ENCODE results near the gene BCKDHB.

The BCKDHB gene

DNA sequence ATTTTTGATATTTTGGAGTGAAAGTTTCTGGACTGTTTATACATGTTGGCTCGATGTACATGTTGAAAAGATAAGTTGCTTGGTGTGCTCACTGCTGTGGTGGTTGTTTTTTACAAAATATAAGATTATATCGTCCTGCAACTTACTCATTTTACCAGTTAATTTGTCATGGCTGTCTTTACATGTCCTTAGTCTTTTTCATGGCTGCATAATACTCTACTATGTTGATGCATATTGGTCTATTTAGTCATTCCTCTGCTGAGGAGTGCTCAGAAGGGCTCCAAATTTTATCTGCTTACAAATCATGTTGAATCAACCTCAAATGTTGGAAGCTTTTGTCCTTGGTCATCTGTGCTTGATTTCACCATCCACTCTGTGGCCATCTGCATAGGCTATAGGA lies 164.6 kb downstream of the BCKDHB start:
- H3K14ac ChIP-seq (ENCODE audit: low read length) = no peak overlapping the region
- H4K12ac ChIP-seq (ENCODE audit: low read depth, low read length) = no peak overlapping the region
- H3K79me1 ChIP-seq (ENCODE audit: low read length) = no peaks in the 10 kb centered on the region
- no peak overlapping the region for H3K4me2 ChIP-seq (ENCODE audit: low read length)
- H2AK5ac ChIP-seq (ENCODE audit: low read length) = no peak overlapping the region
- no peaks in the 10 kb centered on the region for H3K9me3 ChIP-seq (ENCODE audit: insufficient read depth, low read depth, low read length)
- no peak overlapping the region for H2BK12ac ChIP-seq (ENCODE audit: low read length)
- H2AFZ ChIP-seq (ENCODE audit: insufficient read depth, low read length, poor library complexity) = no peak overlapping the region
- no peak overlapping the region for H3K9ac ChIP-seq (ENCODE audit: low read length)
- H3K4me3 ChIP-seq (ENCODE audit: low read depth, low read length) = no peak overlapping the region
- no peak overlapping the region for H2BK5ac ChIP-seq (ENCODE audit: low read depth, low read length, poor library complexity)
- no peak for DNase-seq
- no peak overlapping the region for H3K27ac ChIP-seq (ENCODE audit: low read depth, low read length)
- no peaks in the 10 kb centered on the region for H3K27me3 ChIP-seq (ENCODE audit: insufficient read depth, low read length)
- no peaks in the 10 kb centered on the region for H3K79me2 ChIP-seq (ENCODE audit: control insufficient read depth, insufficient read depth, low read length, poor library complexity)
- H3K18ac ChIP-seq (ENCODE audit: low read length) = no peak overlapping the region
- H4K91ac ChIP-seq (ENCODE audit: low read depth, low read length) = no peak overlapping the region
- no peak overlapping the region for H2BK120ac ChIP-seq (ENCODE audit: insufficient read depth, low read length, poor library complexity)
- H3K4ac ChIP-seq (ENCODE audit: low read depth, low read length) = no peak overlapping the region
- H3K36me3 ChIP-seq (ENCODE audit: control insufficient read depth in 1 of 2, insufficient read depth in 2 of 2, low read length in 2 of 2) = no peaks in the 10 kb centered on the region
- H3K4me1 ChIP-seq (ENCODE audit: control insufficient read depth in 1 of 2, insufficient read depth in 2 of 2, low read length in 2 of 2) = no peaks in the 10 kb centered on the region
- H4K8ac ChIP-seq (ENCODE audit: low read depth, low read length) = no peak overlapping the region
- H3K23ac ChIP-seq (ENCODE audit: low read length) = no peak overlapping the region
- WGBS (ENCODE audit: extremely low coverage, insufficient coverage, insufficient read length) = no CpG with 5 or more reads among the region's 2 CpGs

GRCh38 chr6:80272988-80273387 lies 166.5 kb downstream of the BCKDHB start:
- H4K12ac ChIP-seq (ENCODE audit: low read depth, low read length) = no peak overlapping the region
- no peak overlapping the region for H3K27ac ChIP-seq (ENCODE audit: low read depth, low read length)
- H3K4me1 ChIP-seq (ENCODE audit: control insufficient read depth in 1 of 2, insufficient read depth in 2 of 2, low read length in 2 of 2) = no peaks in the 10 kb centered on the region
- no peak overlapping the region for H2AFZ ChIP-seq (ENCODE audit: insufficient read depth, low read length, poor library complexity)
- no peak overlapping the region for H4K91ac ChIP-seq (ENCODE audit: low read depth, low read length)
- H4K8ac ChIP-seq (ENCODE audit: low read depth, low read length) = no peak overlapping the region
- no peaks in the 10 kb centered on the region for H3K9me3 ChIP-seq (ENCODE audit: insufficient read depth, low read depth, low read length)
- H3K4me2 ChIP-seq (ENCODE audit: low read length) = no peak overlapping the region
- H2BK120ac ChIP-seq (ENCODE audit: insufficient read depth, low read length, poor library complexity) = no peak overlapping the region
- no peak for DNase-seq
- no peaks in the 10 kb centered on the region for H3K27me3 ChIP-seq (ENCODE audit: insufficient read depth, low read length)
- no peak overlapping the region for H3K9ac ChIP-seq (ENCODE audit: low read length)
- no peak overlapping the region for H3K14ac ChIP-seq (ENCODE audit: low read length)
- H3K79me1 ChIP-seq (ENCODE audit: low read length) = no peaks in the 10 kb centered on the region
- H2BK5ac ChIP-seq (ENCODE audit: low read depth, low read length, poor library complexity) = no peak overlapping the region
- H2AK5ac ChIP-seq (ENCODE audit: low read length) = no peak overlapping the region
- H3K36me3 ChIP-seq (ENCODE audit: control insufficient read depth in 1 of 2, insufficient read depth in 2 of 2, low read length in 2 of 2) = no peaks in the 10 kb centered on the region
- no CpG with 5 or more reads among the region's 4 CpGs for WGBS (ENCODE audit: extremely low coverage, insufficient coverage, insufficient read length)
- no peak overlapping the region for H2BK12ac ChIP-seq (ENCODE audit: low read length)
- no peak overlapping the region for H3K18ac ChIP-seq (ENCODE audit: low read length)
- H3K79me2 ChIP-seq (ENCODE audit: control insufficient read depth, insufficient read depth, low read length, poor library complexity) = no peaks in the 10 kb centered on the region
- H3K23ac ChIP-seq (ENCODE audit: low read length) = no peak overlapping the region
- H3K4ac ChIP-seq (ENCODE audit: low read depth, low read length) = no peak overlapping the region
- H3K4me3 ChIP-seq (ENCODE audit: low read depth, low read length) = no peak overlapping the region

DNA sequence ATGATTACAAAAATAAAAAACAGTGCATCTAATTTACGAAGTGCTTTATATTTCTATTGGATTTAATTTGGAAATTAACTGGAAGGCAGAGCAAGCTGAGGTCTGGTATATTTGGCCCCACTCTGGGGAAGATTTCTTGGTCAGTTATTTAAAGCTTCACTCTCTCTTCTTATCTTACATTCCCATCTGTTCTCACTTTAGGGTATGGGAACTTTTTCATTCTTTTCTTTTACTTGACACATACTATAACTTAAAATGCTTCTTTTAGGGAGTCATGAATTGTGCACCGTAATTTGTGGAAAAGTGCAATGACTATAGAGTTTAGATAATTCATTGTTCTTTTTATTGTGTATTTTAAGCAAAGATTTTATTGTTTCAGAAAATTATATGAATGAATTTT lies 170.4 kb downstream of the BCKDHB start:
- H2BK12ac ChIP-seq (ENCODE audit: low read length) = no peak overlapping the region
- no peak overlapping the region for H2BK5ac ChIP-seq (ENCODE audit: low read depth, low read length, poor library complexity)
- peak in 1 of 2 donors; percentile 34 for DNase-seq
- no peak overlapping the region for H3K4ac ChIP-seq (ENCODE audit: low read depth, low read length)
- H3K14ac ChIP-seq (ENCODE audit: low read length) = no peak overlapping the region
- no peaks in the 10 kb centered on the region for H3K9me3 ChIP-seq (ENCODE audit: insufficient read depth, low read depth, low read length)
- H3K27ac ChIP-seq (ENCODE audit: low read depth, low read length) = no peak overlapping the region
- WGBS (ENCODE audit: extremely low coverage, insufficient coverage, insufficient read length) = no CpG with 5 or more reads among the region's 2 CpGs
- H3K79me1 ChIP-seq (ENCODE audit: low read length) = no peaks in the 10 kb centered on the region
- H4K8ac ChIP-seq (ENCODE audit: low read depth, low read length) = no peak overlapping the region
- H3K9ac ChIP-seq (ENCODE audit: low read length) = no peak overlapping the region
- no peaks in the 10 kb centered on the region for H3K36me3 ChIP-seq (ENCODE audit: control insufficient read depth in 1 of 2, insufficient read depth in 2 of 2, low read length in 2 of 2)
- no peak overlapping the region for H4K12ac ChIP-seq (ENCODE audit: low read depth, low read length)
- no peaks in the 10 kb centered on the region for H3K79me2 ChIP-seq (ENCODE audit: control insufficient read depth, insufficient read depth, low read length, poor library complexity)
- H2BK120ac ChIP-seq (ENCODE audit: insufficient read depth, low read length, poor library complexity) = no peak overlapping the region
- no peak overlapping the region for H3K4me3 ChIP-seq (ENCODE audit: low read depth, low read length)
- no peak overlapping the region for H3K18ac ChIP-seq (ENCODE audit: low read length)
- no peak overlapping the region for H3K4me2 ChIP-seq (ENCODE audit: low read length)
- H3K23ac ChIP-seq (ENCODE audit: low read length) = no peak overlapping the region
- no peaks in the 10 kb centered on the region for H3K27me3 ChIP-seq (ENCODE audit: insufficient read depth, low read length)
- no peak overlapping the region for H2AK5ac ChIP-seq (ENCODE audit: low read length)
- no peaks in the 10 kb centered on the region for H3K4me1 ChIP-seq (ENCODE audit: control insufficient read depth in 1 of 2, insufficient read depth in 2 of 2, low read length in 2 of 2)
- no peak overlapping the region for H2AFZ ChIP-seq (ENCODE audit: insufficient read depth, low read length, poor library complexity)
- H4K91ac ChIP-seq (ENCODE audit: low read depth, low read length) = no peak overlapping the region

GRCh38 chr6:80277501-80277900 lies 171.0 kb downstream of the BCKDHB start:
- Histone ChIP-seq H3K27ac (ENCODE audit: low read depth, low read length) (no peak overlapping the region), H3K4me2 (ENCODE audit: low read length) (no peak overlapping the region), H3K36me3 (ENCODE audit: control insufficient read depth in 1 of 2, insufficient read depth in 2 of 2, low read length in 2 of 2) (no peaks in the 10 kb centered on the region), H4K8ac (ENCODE audit: low read depth, low read length) (no peak overlapping the region), H2AK5ac (ENCODE audit: low read length) (no peak overlapping the region), H4K12ac (ENCODE audit: low read depth, low read length) (no peak overlapping the region), H2BK120ac (ENCODE audit: insufficient read depth, low read length, poor library complexity) (no peak overlapping the region), H3K27me3 (ENCODE audit: insufficient read depth, low read length) (no peaks in the 10 kb centered on the region), H4K91ac (ENCODE audit: low read depth, low read length) (no peak overlapping the region), H2BK5ac (ENCODE audit: low read depth, low read length, poor library complexity) (no peak overlapping the region), H3K79me2 (ENCODE audit: control insufficient read depth, insufficient read depth, low read length, poor library complexity) (no peaks in the 10 kb centered on the region), H3K4ac (ENCODE audit: low read depth, low read length) (no peak overlapping the region), H3K14ac (ENCODE audit: low read length) (no peak overlapping the region), H3K4me1 (ENCODE audit: control insufficient read depth in 1 of 2, insufficient read depth in 2 of 2, low read length in 2 of 2) (no peaks in the 10 kb centered on the region), H3K9me3 (ENCODE audit: insufficient read depth, low read depth, low read length) (no peaks in the 10 kb centered on the region), H3K4me3 (ENCODE audit: low read depth, low read length) (no peak overlapping the region), H3K9ac (ENCODE audit: low read length) (no peak overlapping the region), H3K23ac (ENCODE audit: low read length) (no peak overlapping the region), H2AFZ (ENCODE audit: insufficient read depth, low read length, poor library complexity) (no peak overlapping the region), H3K18ac (ENCODE audit: low read length) (no peak overlapping the region), H3K79me1 (ENCODE audit: low read length) (no peaks in the 10 kb centered on the region), H2BK12ac (ENCODE audit: low read length) (no peak overlapping the region)
- WGBS (ENCODE audit: extremely low coverage, insufficient coverage, insufficient read length) = no CpG with 5 or more reads among the region's 1 CpG
- no peak for DNase-seq
